K562 (cell line): ENCODE results near the gene DPAGT1. TPM values are rescaled to one million over a fixed set of nuclear protein-coding genes. Genes with fewer than 3 reads are reported as not detected.
A peak's percentile ranks its signal among the peaks of the same experiment; 100 is the strongest.

Experiments used
- COPS2 ChIP-seq: fragments of 450-650 bp; conservative IDR thresholded peaks from 2 replicates; pipeline ENCODE4 v1.6.1; 2016; ENCODE audit warnings: mild to moderate bottlenecking, moderate library complexity
- CREBBP ChIP-seq: IDR thresholded peaks from one replicate; pipeline ENCODE4 v1.6.1; 2012; ENCODE audit warnings: low read depth, mild to moderate bottlenecking, control low read depth, inconsistent platforms, low read length
- CREM ChIP-seq: IDR thresholded peaks from 2 replicates; pipeline ENCODE4 v1.6.1; 2014; ENCODE audit warnings: antibody characterized with exemption, low read depth
- HDAC6 ChIP-seq: IDR thresholded peaks from 2 replicates; pipeline ENCODE4 v1.6.1; 2012; ENCODE audit warnings: low read depth, mild to moderate bottlenecking, control low read depth, inconsistent platforms, low read length, moderate library complexity
- HMG20B ChIP-seq: fragments of 250-450 bp; sonication (Bioruptor Pico); IDR thresholded peaks from 2 replicates; pipeline ENCODE4 v1.5.0; 2021; ENCODE audit warnings: mild to moderate bottlenecking
- MAFF ChIP-seq: IDR thresholded peaks from 2 replicates; pipeline ENCODE4 v1.6.1; 2012; ENCODE audit warnings: low read length, improper control_type of control experiment
- NBN ChIP-seq: fragments of 450-650 bp; IDR thresholded peaks from 2 replicates; pipeline ENCODE4 v1.6.1; 2016; ENCODE audit warnings: low read depth, mild to moderate bottlenecking
- PCBP2 ChIP-seq: fragments of 200-400 bp; formaldehyde crosslinking; IDR thresholded peaks from 2 replicates; pipeline ENCODE4 v1.6.1; 2018; ENCODE audit warnings: low read length, low read depth, mild to moderate bottlenecking, moderate library complexity; ENCODE audit not compliant: poor library complexity, severe bottlenecking
- RB1 ChIP-seq: fragments of 450-650 bp; IDR thresholded peaks from 2 replicates; pipeline ENCODE4 v1.6.1; 2017; ENCODE audit warnings: low read depth, mild to moderate bottlenecking
- RBBP5 ChIP-seq: fragments of 200-600 bp; sonication (generic); IDR thresholded peaks from 2 replicates; pipeline ENCODE4 v1.6.1; 2012; ENCODE audit warnings: borderline replicate concordance, mild to moderate bottlenecking, low read length, control low read depth, inconsistent platforms; ENCODE audit not compliant: insufficient read depth, poor library complexity, severe bottlenecking
- SAP30 ChIP-seq: fragments of 200-600 bp; sonication (generic); IDR thresholded peaks from 2 replicates; pipeline ENCODE4 v1.6.1; 2012; ENCODE audit warnings: borderline replicate concordance, low read depth, mild to moderate bottlenecking, moderate library complexity, low read length, control low read depth, inconsistent platforms; ENCODE audit not compliant: insufficient read depth, poor library complexity, severe bottlenecking
- SMARCA5 ChIP-seq: fragments of 450-650 bp; IDR thresholded peaks from 2 replicates; pipeline ENCODE4 v1.6.1; 2016
- SMARCB1 ChIP-seq: IDR thresholded peaks from 2 replicates; pipeline ENCODE4 v1.6.1; 2011; ENCODE audit warnings: improper control_type of control experiment, low read depth; ENCODE audit not compliant: insufficient read length
- ZC3H8 ChIP-seq: fragments of 450-650 bp; IDR thresholded peaks from 2 replicates; pipeline ENCODE4 v1.6.1; 2017
- ZNF143 ChIP-seq: sonication (generic); formaldehyde crosslinking; IDR thresholded peaks from 2 replicates; pipeline ENCODE4 v1.9.0; 2022; ENCODE audit warnings: mild to moderate bottlenecking, missing genetic modification reagents
- ZNF174 ChIP-seq: fragments of 250-450 bp; sonication (Bioruptor Pico); IDR thresholded peaks from 2 replicates; pipeline ENCODE4 v1.4.0; 2020; ENCODE audit warnings: mild to moderate bottlenecking
- ZNF347 ChIP-seq: fragments of 450-650 bp; formaldehyde crosslinking; IDR thresholded peaks from 2 replicates; pipeline ENCODE4 v1.4.0; 2020; ENCODE audit warnings: low read depth, mild to moderate bottlenecking, moderate library complexity
- ZNF586 ChIP-seq: fragments of 450-650 bp; formaldehyde crosslinking; conservative IDR thresholded peaks from 2 replicates; pipeline ENCODE4 v1.4.0; 2020; ENCODE audit warnings: mild to moderate bottlenecking, moderate library complexity
- polyA plus RNA-seq, 8 experiments: library from polyadenylated mRNA; depleted of rRNA in 4 of 8; stranded (reverse) in 5 of 8; unstranded in 3 of 8; fragments of >200 nt; fragmentation: Nextera tagmentation in 2 of 8; fragmentation: Illumina TruSeq in 1 of 8; extraction: Ambion mirVana in 2 of 8; extraction: Trizol in 1 of 8; gene quantifications; 2 replicates each; pipeline versions ENCODE4 v1.2.1 to v1.2.3, GENCODE V29; 2011 to 2014; ENCODE audit warnings: inconsistent platforms in 1 of 8, missing spikeins in 1 of 8
- total RNA-seq, 7 experiments: library from RNA; depleted of rRNA in 6 of 7; stranded (reverse); fragments of >200 nt in 6 of 7; fragmentation: Illumina TruSeq in 2 of 7; extraction: Trizol in 2 of 7; gene quantifications; 2 replicates each; pipeline versions ENCODE4 v1.2.1 to v1.2.3, GENCODE V29; 2011 to 2021; ENCODE audit warnings: low replicate concordance in 1 of 7
- TF ChIP-seq, protein P1 (sequence below): sonication (generic); formaldehyde crosslinking; IDR thresholded peaks from 2 replicates; pipeline ENCODE4 v1.8.1; 2023; ENCODE audit warnings: mild to moderate bottlenecking, missing genetic modification reagents
- TF ChIP-seq, protein P2 (sequence below), 2 experiments: fragments of 450-650 bp in 1 of 2; sonication (generic) in 1 of 2; formaldehyde crosslinking; conservative IDR thresholded peaks; 2 replicates each; pipeline versions ENCODE4 v1.4.0 to v1.8.1; 2020 to 2022; ENCODE audit warnings: mild to moderate bottlenecking in 1 of 2, missing genetic modification reagents in 1 of 2

DPAGT1 gene
- total and polyA plus RNA-seq, 9 of the 15 experiments (the other 6 are each of a cell fraction or from before 2014, with no cell fraction given): 29.9 to 135 (median 85.0) TPM

DNA sequence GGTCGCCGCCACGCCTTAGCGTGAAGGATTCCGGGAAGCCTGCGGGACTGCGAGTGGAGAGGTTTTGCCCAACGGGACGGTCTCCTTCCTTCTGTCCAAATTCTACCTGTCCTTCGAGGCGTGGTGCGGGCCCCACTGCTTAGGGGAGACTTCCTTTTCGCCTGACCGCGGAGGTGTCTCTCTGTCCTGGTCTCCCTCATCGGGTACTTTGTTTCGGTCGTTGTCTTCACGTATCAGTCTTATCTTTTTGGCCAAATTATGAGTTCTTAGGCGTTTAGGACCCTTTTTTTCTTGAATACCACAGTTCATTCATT is 20.1 kb upstream of the DPAGT1 start (continued):
- no peak for TF ChIP-seq PCBP2
- no peak for TF ChIP-seq CREBBP
- TF ChIP-seq SMARCA5: no peak
- TF ChIP-seq HMG20B (CRISPR knock-in tag): no peak
- peak; percentile 2; the same call in 1 of the 2 replicates for TF ChIP-seq CREM
- TF ChIP-seq, protein P1, sequence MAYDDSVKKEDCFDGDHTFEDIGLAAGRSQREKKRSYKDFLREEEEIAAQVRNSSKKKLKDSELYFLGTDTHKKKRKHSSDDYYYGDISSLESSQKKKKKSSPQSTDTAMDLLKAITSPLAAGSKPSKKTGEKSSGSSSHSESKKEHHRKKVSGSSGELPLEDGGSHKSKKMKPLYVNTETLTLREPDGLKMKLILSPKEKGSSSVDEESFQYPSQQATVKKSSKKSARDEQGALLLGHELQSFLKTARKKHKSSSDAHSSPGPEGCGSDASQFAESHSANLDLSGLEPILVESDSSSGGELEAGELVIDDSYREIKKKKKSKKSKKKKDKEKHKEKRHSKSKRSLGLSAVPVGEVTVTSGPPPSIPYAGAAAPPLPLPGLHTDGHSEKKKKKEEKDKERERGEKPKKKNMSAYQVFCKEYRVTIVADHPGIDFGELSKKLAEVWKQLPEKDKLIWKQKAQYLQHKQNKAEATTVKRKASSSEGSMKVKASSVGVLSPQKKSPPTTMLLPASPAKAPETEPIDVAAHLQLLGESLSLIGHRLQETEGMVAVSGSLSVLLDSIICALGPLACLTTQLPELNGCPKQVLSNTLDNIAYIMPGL: no peak
- TF ChIP-seq ZNF174 (CRISPR knock-in tag): no peak
- 0 out of 2 replicates have a peak, but pooled peaks have one; percentile 44 for TF ChIP-seq ZNF143
- no peak for TF ChIP-seq SMARCB1
- no peak for TF ChIP-seq RB1
- no peak for TF ChIP-seq RBBP5
- TF ChIP-seq, protein P2, sequence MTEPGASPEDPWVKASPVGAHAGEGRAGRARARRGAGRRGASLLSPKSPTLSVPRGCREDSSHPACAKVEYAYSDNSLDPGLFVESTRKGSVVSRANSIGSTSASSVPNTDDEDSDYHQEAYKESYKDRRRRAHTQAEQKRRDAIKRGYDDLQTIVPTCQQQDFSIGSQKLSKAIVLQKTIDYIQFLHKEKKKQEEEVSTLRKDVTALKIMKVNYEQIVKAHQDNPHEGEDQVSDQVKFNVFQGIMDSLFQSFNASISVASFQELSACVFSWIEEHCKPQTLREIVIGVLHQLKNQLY (CRISPR knock-in tag; conservative IDR thresholded peaks at IDR 0.05): no peak
- TF ChIP-seq SAP30: no peak
- no peak for TF ChIP-seq NBN
- no peak for TF ChIP-seq HDAC6
- no peak for TF ChIP-seq ZNF586 (CRISPR knock-in tag)
- no peak for TF ChIP-seq COPS2
- no peak for TF ChIP-seq MAFF
- TF ChIP-seq ZNF347: no peak
- TF ChIP-seq ZC3H8: no peak
